ENCODE measurements around the gene MBD4. TPM values are rescaled to one million over a fixed set of nuclear protein-coding genes. Genes with fewer than 3 reads are reported as not detected.
"Not testable (repeated sequence)": the region's sequence is repeated elsewhere in the genome, so short reads cannot be mapped to it uniquely, and the experiment has no call there.

Gene MBD4
- total RNA-seq, 1 experiment from 2014 or later = 35.8 TPM

DNA sequence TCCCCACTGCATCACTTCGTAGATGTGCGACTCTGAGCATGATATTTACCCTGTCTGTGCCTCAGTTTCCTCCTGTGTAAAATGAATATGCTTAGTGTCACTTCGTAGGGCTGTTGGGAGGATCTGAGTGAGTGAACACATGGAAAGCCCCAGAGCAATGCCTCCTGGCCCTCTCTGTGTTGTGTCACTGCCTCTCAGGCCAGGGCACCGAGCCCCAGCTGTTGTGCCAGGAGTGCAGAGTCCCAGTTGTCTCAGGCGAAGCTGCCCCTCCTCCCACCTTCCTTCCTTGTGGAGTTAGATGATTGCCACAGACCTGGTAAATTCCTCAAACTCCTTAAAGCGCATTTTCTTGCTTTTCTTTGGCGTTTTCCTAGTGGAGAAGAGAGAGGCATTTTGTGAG lies 37.5 kb downstream of the MBD4 start:
- intact Hi-C loops (cut with micrococcal nuclease) = no loop called here
- Mint-ChIP-seq H3K27me3 (ENCODE audit: insufficient read depth, unreplicated experiment) (no peaks in the 10 kb centered on the region), H3K27ac (ENCODE audit: low read depth, unreplicated experiment) (no peak overlapping the region), H3K36me3 (ENCODE audit: insufficient read depth, unreplicated experiment) (peaks cover 10% of the 10 kb centered on the region), H3K4me1 (ENCODE audit: insufficient read depth, unreplicated experiment) (peaks cover 12% of the 10 kb centered on the region), H3K4me3 (ENCODE audit: unreplicated experiment) (no peak overlapping the region), H3K9me3 (ENCODE audit: unreplicated experiment) (no peaks in the 10 kb centered on the region)
- no TSS peak for BruUV-seq (replicated peaks)
- CTCF ChIA-PET = interaction anchor here (1.0 to 3.9 kb wide), 4 partner anchors 8 to 86 kb away, joined by 3 to 17 read pairs (median 4); a partner anchor contains a TSS
- POLR2A ChIA-PET = interaction anchor here (5.0 kb wide), 1 partner anchor 38 kb away, joined by 38 read pairs; the partner anchor contains the start of genes IFT122 and MBD4
- no peak for DNase-seq (ENCODE audit: unreplicated experiment)
- TF ChIP-seq, protein P1, sequence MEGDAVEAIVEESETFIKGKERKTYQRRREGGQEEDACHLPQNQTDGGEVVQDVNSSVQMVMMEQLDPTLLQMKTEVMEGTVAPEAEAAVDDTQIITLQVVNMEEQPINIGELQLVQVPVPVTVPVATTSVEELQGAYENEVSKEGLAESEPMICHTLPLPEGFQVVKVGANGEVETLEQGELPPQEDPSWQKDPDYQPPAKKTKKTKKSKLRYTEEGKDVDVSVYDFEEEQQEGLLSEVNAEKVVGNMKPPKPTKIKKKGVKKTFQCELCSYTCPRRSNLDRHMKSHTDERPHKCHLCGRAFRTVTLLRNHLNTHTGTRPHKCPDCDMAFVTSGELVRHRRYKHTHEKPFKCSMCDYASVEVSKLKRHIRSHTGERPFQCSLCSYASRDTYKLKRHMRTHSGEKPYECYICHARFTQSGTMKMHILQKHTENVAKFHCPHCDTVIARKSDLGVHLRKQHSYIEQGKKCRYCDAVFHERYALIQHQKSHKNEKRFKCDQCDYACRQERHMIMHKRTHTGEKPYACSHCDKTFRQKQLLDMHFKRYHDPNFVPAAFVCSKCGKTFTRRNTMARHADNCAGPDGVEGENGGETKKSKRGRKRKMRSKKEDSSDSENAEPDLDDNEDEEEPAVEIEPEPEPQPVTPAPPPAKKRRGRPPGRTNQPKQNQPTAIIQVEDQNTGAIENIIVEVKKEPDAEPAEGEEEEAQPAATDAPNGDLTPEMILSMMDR (IDR thresholded peaks at IDR 0.05; ENCODE audit: unreplicated experiment) = no peak

GRCh38 chr3:129399895-129400357 lies 39.8 kb downstream of the MBD4 start:
- H3K36me3 Mint-ChIP-seq (ENCODE audit: insufficient read depth, unreplicated experiment) = peaks cover 25% of the 10 kb centered on the region
- H3K4me1 Mint-ChIP-seq (ENCODE audit: insufficient read depth, unreplicated experiment) = peaks cover 25% of the 10 kb centered on the region
- H3K4me3 Mint-ChIP-seq (ENCODE audit: unreplicated experiment) = peak overlapping the region; percentile 88
- peak overlapping the region; percentile 97 for H3K27ac Mint-ChIP-seq (ENCODE audit: low read depth, unreplicated experiment)
- no peaks in the 10 kb centered on the region for H3K27me3 Mint-ChIP-seq (ENCODE audit: insufficient read depth, unreplicated experiment)
- H3K9me3 Mint-ChIP-seq (ENCODE audit: unreplicated experiment) = no peaks in the 10 kb centered on the region
- ChIA-PET CTCF (interaction anchor here (0.6 to 3.9 kb wide), 17 partner anchors 8 to 281 kb away, joined by 3 to 17 read pairs (median 3); partner anchors contain the start of gene IFT122), POLR2A (interaction anchor here (0.8 to 5.0 kb wide), 9 partner anchors 9 to 492 kb away, joined by 3 to 38 read pairs (median 4); partner anchors contain the start of genes IFT122 and MBD4)
- TF ChIP-seq, protein P1 (IDR thresholded peaks at IDR 0.05; ENCODE audit: unreplicated experiment) = no peak
- intact Hi-C loops (cut with micrococcal nuclease) = loop anchor here (1.0 to 5.0 kb wide), 2 partner anchors 37 to 86 kb away; partner anchors contain the start of gene MBD4
- DNase-seq (ENCODE audit: unreplicated experiment) = peak; percentile 55
- TSS peak; percentile 100 for BruUV-seq (replicated peaks)

DNA sequence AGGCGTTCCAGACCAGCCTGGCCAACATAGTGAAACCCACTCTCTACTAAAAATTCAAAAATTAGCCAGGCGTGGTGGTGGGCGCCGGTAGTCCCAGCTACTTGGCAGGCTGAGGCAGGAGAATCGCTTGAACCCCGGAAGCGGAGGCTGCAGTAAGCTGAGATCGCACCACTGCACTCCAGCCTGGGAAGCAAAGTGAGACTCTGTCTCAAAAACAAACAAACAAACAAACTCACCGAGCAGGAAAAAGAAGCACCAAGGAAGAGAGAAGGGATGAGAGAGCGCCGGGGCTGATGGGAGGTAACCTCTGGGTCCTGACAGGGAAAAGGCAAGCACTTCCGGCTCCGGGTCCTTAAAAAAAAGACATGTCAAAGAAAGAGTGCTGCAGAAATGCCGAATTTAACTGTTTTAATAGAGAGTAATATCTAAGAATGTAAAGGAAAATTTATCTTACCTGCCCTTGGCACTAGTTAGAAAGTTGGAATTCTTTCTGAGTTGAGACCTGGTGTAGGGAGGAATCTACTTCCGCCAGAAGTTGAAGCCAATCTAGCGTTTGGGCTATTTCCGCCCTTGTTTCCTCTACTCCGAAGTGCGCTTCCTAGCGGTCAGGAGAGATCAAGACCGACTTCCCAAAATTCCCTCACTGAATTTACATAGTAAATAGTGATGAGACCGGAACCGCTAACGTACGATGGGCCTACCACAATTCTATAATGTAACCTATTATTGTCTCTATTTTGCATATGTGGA lies 40.4 kb downstream of the MBD4 start:
- H3K36me3 Mint-ChIP-seq (ENCODE audit: insufficient read depth, unreplicated experiment) = peaks cover 31% of the 10 kb centered on the region
- intact Hi-C loops (cut with micrococcal nuclease) = loop anchor here (1.0 to 5.0 kb wide), 2 partner anchors 38 to 87 kb away; partner anchors contain the start of gene MBD4
- TF ChIP-seq, protein P1 (IDR thresholded peaks at IDR 0.05; ENCODE audit: unreplicated experiment) = peak; percentile 57
- H3K4me1 Mint-ChIP-seq (ENCODE audit: insufficient read depth, unreplicated experiment) = peaks cover 30% of the 10 kb centered on the region
- CTCF ChIA-PET = interaction anchor here (0.5 to 3.9 kb wide), 23 partner anchors 9 to 1398 kb away, joined by 3 to 17 read pairs (median 4); partner anchors contain the start of genes IFT122 and MBD4
- no TSS peak for BruUV-seq (replicated peaks)
- POLR2A ChIA-PET = interaction anchor here (0.6 to 5.0 kb wide), 13 partner anchors 10 to 521 kb away, joined by 3 to 38 read pairs (median 4); partner anchors contain the start of genes IFT122 and MBD4
- H3K27me3 Mint-ChIP-seq (ENCODE audit: insufficient read depth, unreplicated experiment) = no peaks in the 10 kb centered on the region
- H3K27ac Mint-ChIP-seq (ENCODE audit: low read depth, unreplicated experiment) = peak overlapping the region; percentile 97
- DNase-seq (ENCODE audit: unreplicated experiment) = peak; percentile 97
- peak overlapping the region; percentile 88 for H3K4me3 Mint-ChIP-seq (ENCODE audit: unreplicated experiment)
- H3K9me3 Mint-ChIP-seq (ENCODE audit: unreplicated experiment) = no peaks in the 10 kb centered on the region

GRCh38 chr3:129398803-129399144 lies 41.0 kb downstream of the MBD4 start:
- CTCF ChIA-PET = interaction anchor here (0.5 to 3.9 kb wide), 13 partner anchors 11 to 1399 kb away, joined by 3 to 17 read pairs (median 3); partner anchors contain the start of genes IFT122 and MBD4
- H3K4me3 Mint-ChIP-seq (ENCODE audit: unreplicated experiment) = peak overlapping the region; percentile 88
- no peaks in the 10 kb centered on the region for H3K27me3 Mint-ChIP-seq (ENCODE audit: insufficient read depth, unreplicated experiment)
- H3K4me1 Mint-ChIP-seq (ENCODE audit: insufficient read depth, unreplicated experiment) = peaks cover 30% of the 10 kb centered on the region
- H3K9me3 Mint-ChIP-seq (ENCODE audit: unreplicated experiment) = no peaks in the 10 kb centered on the region
- POLR2A ChIA-PET = interaction anchor here (0.6 to 5.0 kb wide), 8 partner anchors 10 to 520 kb away, joined by 3 to 38 read pairs (median 4); partner anchors contain the start of genes IFT122 and MBD4
- DNase-seq (ENCODE audit: unreplicated experiment) = peak; percentile 19
- TSS peak; percentile 66 for BruUV-seq (replicated peaks)
- H3K27ac Mint-ChIP-seq (ENCODE audit: low read depth, unreplicated experiment) = peak overlapping the region; percentile 97
- H3K36me3 Mint-ChIP-seq (ENCODE audit: insufficient read depth, unreplicated experiment) = peaks cover 31% of the 10 kb centered on the region
- TF ChIP-seq, protein P1 (IDR thresholded peaks at IDR 0.05; ENCODE audit: unreplicated experiment) = no peak
- intact Hi-C loops (cut with micrococcal nuclease) = loop anchor here (1.0 to 5.0 kb wide), 2 partner anchors 39 to 88 kb away; partner anchors contain the start of gene MBD4

DNA sequence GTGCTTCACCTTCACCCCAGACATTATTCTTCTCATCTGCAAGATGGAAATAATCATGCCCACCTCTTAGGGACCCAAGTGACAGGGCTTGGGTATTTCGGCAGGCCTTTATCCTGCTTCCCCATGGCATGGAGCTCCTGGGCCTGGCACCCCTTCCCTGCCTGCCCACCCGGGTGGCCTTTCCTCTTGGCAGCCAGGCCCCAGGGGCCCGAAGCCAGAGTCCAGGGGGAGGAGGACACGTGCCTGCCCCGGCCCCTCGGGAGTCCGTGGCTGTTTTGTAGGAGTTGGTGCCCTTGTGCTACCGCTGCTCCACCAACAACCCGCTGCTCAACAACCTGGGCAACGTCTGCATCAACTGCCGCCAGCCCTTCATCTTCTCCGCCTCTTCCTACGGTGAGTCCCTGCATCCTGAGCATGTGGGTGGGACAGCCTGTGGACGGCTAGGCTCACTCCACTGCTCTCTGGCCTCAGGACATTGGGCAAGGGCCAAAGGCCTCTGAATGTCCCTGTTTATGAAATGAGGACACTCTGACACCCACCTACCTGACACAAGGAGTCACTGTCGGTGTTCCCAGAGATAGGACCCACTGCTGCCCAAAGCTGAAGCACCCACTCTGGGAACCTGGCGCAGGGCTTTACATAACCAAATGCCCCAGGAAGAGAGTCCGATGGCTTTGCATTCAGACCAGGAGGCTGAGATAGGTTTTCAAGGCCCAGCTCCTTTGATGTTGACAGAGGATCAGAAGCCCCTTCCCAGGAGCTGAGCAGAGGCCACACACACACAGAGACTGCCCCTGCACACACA lies 45.8 kb downstream of the MBD4 start:
- intact Hi-C loops (cut with micrococcal nuclease); POLR2A ChIA-PET; CTCF ChIA-PET; H3K27ac Mint-ChIP-seq (ENCODE audit: low read depth, unreplicated experiment); H3K4me3 Mint-ChIP-seq (ENCODE audit: unreplicated experiment); H3K9me3 Mint-ChIP-seq (ENCODE audit: unreplicated experiment); DNase-seq (ENCODE audit: unreplicated experiment); H3K27me3 Mint-ChIP-seq (ENCODE audit: insufficient read depth, unreplicated experiment); BruUV-seq (replicated peaks): not testable (repeated sequence)
- peaks cover 30% of the 10 kb centered on the region for H3K4me1 Mint-ChIP-seq (ENCODE audit: insufficient read depth, unreplicated experiment)
- H3K36me3 Mint-ChIP-seq (ENCODE audit: insufficient read depth, unreplicated experiment) = peaks cover 49% of the 10 kb centered on the region
